ENCODE data around the gene NKX2-2.

DNA sequence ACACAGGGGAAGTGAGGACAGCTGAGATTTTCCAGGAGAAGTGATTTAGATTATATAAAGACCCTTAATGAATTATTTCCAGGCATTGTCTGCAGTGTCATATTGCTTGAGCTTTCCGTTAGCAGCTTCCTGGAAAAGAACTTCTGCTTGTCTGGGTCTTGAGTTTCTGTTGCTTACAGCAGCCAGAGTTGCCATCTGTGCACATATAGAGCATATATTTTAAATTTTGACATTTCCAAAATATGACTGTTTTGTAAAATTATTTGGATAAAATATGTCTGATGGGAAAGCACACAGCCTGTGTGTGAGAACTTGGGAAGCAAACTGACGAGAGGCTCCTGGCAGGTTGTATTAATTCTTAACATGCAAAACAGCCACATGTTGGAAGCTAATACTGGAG, 21.0 kb upstream of the NKX2-2 start:
- TF ChIP-seq, protein P1, sequence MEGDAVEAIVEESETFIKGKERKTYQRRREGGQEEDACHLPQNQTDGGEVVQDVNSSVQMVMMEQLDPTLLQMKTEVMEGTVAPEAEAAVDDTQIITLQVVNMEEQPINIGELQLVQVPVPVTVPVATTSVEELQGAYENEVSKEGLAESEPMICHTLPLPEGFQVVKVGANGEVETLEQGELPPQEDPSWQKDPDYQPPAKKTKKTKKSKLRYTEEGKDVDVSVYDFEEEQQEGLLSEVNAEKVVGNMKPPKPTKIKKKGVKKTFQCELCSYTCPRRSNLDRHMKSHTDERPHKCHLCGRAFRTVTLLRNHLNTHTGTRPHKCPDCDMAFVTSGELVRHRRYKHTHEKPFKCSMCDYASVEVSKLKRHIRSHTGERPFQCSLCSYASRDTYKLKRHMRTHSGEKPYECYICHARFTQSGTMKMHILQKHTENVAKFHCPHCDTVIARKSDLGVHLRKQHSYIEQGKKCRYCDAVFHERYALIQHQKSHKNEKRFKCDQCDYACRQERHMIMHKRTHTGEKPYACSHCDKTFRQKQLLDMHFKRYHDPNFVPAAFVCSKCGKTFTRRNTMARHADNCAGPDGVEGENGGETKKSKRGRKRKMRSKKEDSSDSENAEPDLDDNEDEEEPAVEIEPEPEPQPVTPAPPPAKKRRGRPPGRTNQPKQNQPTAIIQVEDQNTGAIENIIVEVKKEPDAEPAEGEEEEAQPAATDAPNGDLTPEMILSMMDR (IDR thresholded peaks at IDR 0.05) = no peak
- TF ChIP-seq POLR2A (IDR thresholded peaks at IDR 0.05) = no peak

Measured in vagina (tissue), 2 donors.